ENCODE results near the gene INIP.

INIP gene

GRCh38 chr9:112703304-112703703, 14.6 kb downstream of the INIP start:
- Histone ChIP-seq H3K36me3 (ENCODE audit: control insufficient read depth in 2 of 2, insufficient read depth in 1 of 2, low read length in 2 of 2) (no peaks in the 10 kb centered on the region), H3K4me3 (ENCODE audit: low read depth, low read length) (no peak overlapping the region), H3K27ac (ENCODE audit: extremely low read depth, low read depth, low read length) (no peak overlapping the region), H3K9me3 (ENCODE audit: control insufficient read depth, insufficient read depth, low read depth, low read length) (no peaks in the 10 kb centered on the region), H3K4me1 (ENCODE audit: control insufficient read depth, insufficient read depth, low read length) (no peaks in the 10 kb centered on the region)
- ChIA-PET POLR2A (no interaction called here), CTCF (interaction anchor here (1.2 kb wide), 1 partner anchor 606 kb away, joined by 3 read pairs; no protein-coding TSS in a partner anchor)
- TF ChIP-seq ZSCAN23 (tag by site-specific recombination; IDR thresholded peaks at IDR 0.05) (no peak), ZSCAN30 (tag by site-specific recombination; IDR thresholded peaks at IDR 0.05) (no peak), ZNF501 (tag by site-specific recombination; IDR thresholded peaks at IDR 0.05) (no peak), ZBTB17 (tag by site-specific recombination; IDR thresholded peaks at IDR 0.05) (no peak)
- TF ChIP-seq, protein P1, sequence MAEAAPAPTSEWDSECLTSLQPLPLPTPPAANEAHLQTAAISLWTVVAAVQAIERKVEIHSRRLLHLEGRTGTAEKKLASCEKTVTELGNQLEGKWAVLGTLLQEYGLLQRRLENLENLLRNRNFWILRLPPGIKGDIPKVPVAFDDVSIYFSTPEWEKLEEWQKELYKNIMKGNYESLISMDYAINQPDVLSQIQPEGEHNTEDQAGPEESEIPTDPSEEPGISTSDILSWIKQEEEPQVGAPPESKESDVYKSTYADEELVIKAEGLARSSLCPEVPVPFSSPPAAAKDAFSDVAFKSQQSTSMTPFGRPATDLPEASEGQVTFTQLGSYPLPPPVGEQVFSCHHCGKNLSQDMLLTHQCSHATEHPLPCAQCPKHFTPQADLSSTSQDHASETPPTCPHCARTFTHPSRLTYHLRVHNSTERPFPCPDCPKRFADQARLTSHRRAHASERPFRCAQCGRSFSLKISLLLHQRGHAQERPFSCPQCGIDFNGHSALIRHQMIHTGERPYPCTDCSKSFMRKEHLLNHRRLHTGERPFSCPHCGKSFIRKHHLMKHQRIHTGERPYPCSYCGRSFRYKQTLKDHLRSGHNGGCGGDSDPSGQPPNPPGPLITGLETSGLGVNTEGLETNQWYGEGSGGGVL (tag by site-specific recombination; IDR thresholded peaks at IDR 0.05): no peak
- TF ChIP-seq, protein P2, sequence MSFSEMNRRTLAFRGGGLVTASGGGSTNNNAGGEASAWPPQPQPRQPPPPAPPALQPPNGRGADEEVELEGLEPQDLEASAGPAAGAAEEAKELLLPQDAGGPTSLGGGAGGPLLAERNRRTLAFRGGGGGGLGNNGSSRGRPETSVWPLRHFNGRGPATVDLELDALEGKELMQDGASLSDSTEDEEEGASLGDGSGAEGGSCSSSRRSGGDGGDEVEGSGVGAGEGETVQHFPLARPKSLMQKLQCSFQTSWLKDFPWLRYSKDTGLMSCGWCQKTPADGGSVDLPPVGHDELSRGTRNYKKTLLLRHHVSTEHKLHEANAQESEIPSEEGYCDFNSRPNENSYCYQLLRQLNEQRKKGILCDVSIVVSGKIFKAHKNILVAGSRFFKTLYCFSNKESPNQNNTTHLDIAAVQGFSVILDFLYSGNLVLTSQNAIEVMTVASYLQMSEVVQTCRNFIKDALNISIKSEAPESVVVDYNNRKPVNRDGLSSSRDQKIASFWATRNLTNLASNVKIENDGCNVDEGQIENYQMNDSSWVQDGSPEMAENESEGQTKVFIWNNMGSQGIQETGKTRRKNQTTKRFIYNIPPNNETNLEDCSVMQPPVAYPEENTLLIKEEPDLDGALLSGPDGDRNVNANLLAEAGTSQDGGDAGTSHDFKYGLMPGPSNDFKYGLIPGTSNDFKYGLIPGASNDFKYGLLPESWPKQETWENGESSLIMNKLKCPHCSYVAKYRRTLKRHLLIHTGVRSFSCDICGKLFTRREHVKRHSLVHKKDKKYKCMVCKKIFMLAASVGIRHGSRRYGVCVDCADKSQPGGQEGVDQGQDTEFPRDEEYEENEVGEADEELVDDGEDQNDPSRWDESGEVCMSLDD (tag by site-specific recombination; IDR thresholded peaks at IDR 0.05): no peak

DNA sequence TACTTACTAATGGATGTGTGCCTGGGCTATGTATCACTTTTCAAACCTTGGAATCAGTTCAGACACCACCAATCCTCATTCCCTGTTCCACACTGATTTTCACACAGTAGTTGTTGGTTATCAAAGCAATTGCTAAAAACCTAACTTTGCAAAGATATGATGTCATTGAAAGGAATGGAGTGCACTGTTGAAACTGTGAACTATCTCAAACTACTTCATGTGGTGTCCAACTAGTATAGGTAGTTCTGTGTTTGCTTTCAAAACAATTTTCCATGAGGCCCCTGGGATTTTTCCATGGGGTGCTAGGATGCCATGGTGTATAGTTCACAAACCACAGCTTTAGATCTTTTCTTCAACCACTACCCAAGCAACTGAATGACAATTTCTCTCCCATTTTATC, 17.8 kb downstream of the INIP start:
- H3K9me3 ChIP-seq (ENCODE audit: control insufficient read depth, insufficient read depth, low read depth, low read length): no peaks in the 10 kb centered on the region
- no peak for TF ChIP-seq GFI1B (tag by site-specific recombination; IDR thresholded peaks at IDR 0.05)
- ChIA-PET POLR2A (no interaction called here), CTCF (no interaction called here)
- H3K27ac ChIP-seq (ENCODE audit: extremely low read depth, low read depth, low read length): no peak overlapping the region
- no peaks in the 10 kb centered on the region for H3K4me1 ChIP-seq (ENCODE audit: control insufficient read depth, insufficient read depth, low read length)
- H3K4me3 ChIP-seq (ENCODE audit: low read depth, low read length): no peak overlapping the region
- peaks cover 0 to 4% of the 10 kb centered on the region in 2 experiments; a peak in 1 of 3 replicates for H3K36me3 ChIP-seq (ENCODE audit: control insufficient read depth in 2 of 2, insufficient read depth in 1 of 2, low read length in 2 of 2)

DNA sequence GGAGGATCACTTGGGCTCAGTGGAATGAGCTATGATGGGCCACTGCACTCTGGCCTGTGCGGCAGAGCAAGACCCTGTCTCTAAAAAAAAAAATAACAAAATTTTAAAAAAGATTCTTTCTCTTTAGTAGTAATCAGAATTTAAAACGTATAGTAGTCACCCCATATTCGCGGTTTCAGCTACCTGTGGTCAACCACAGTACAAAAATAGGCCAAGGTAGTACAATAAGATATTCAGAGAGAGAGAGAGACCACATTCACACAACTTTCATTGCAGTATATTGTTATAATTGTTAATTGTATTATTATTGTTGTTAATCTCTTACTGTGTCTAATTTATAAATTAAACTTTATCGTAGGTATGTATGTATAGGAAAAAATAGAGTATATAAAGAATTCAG, 18.7 kb downstream of the INIP start:
- ChIA-PET POLR2A (interaction anchor here (1.1 kb wide), 1 partner anchor 19 kb away, joined by 5 read pairs; the partner anchor contains the start of gene INIP), CTCF (interaction anchor here (0.8 kb wide), 1 partner anchor 121 kb away, joined by 5 read pairs; no protein-coding TSS in a partner anchor)
- no peak overlapping the region for H3K27ac ChIP-seq (ENCODE audit: extremely low read depth, low read depth, low read length)
- no peaks in the 10 kb centered on the region for H3K4me1 ChIP-seq (ENCODE audit: control insufficient read depth, insufficient read depth, low read length)
- no peak overlapping the region for H3K4me3 ChIP-seq (ENCODE audit: low read depth, low read length)
- H3K36me3 ChIP-seq (ENCODE audit: control insufficient read depth in 2 of 2, insufficient read depth in 1 of 2, low read length in 2 of 2): peaks cover 0 to 4% of the 10 kb centered on the region in 2 experiments; a peak in 1 of 3 replicates
- H3K9me3 ChIP-seq (ENCODE audit: control insufficient read depth, insufficient read depth, low read depth, low read length): no peaks in the 10 kb centered on the region
- TF ChIP-seq BCL6B (tag by site-specific recombination; IDR thresholded peaks at IDR 0.05) (no peak), ZFP3 (tag by site-specific recombination; IDR thresholded peaks at IDR 0.05; ENCODE audit: low read depth) (no peak), IKZF3 (tag by site-specific recombination; IDR thresholded peaks at IDR 0.05) (no peak), ZNF777 (tag by site-specific recombination; IDR thresholded peaks at IDR 0.05; ENCODE audit: borderline replicate concordance) (no peak), ZSCAN30 (tag by site-specific recombination; IDR thresholded peaks at IDR 0.05) (no peak), ZNF530 (tag by site-specific recombination; IDR thresholded peaks at IDR 0.05; ENCODE audit: low read depth) (no peak), ZNF302 (tag by site-specific recombination; IDR thresholded peaks at IDR 0.05; ENCODE audit: low read depth) (no peak), ZBTB8A (tag by site-specific recombination; IDR thresholded peaks at IDR 0.05) (no peak), ZNF623 (tag by site-specific recombination; IDR thresholded peaks at IDR 0.05) (no peak), SETDB1 (IDR thresholded peaks at IDR 0.05; ENCODE audit: insufficient read length, low read length) (no peak), ATF2 (tag by site-specific recombination; IDR thresholded peaks at IDR 0.05; ENCODE audit: low read depth) (no peak)
- TF ChIP-seq, protein P3, sequence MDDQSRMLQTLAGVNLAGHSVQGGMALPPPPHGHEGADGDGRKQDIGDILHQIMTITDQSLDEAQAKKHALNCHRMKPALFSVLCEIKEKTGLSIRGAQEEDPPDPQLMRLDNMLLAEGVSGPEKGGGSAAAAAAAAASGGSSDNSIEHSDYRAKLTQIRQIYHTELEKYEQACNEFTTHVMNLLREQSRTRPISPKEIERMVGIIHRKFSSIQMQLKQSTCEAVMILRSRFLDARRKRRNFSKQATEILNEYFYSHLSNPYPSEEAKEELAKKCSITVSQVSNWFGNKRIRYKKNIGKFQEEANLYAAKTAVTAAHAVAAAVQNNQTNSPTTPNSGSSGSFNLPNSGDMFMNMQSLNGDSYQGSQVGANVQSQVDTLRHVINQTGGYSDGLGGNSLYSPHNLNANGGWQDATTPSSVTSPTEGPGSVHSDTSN (CRISPR knock-in tag; IDR thresholded peaks at IDR 0.05): no peak
- TF ChIP-seq, protein P4, sequence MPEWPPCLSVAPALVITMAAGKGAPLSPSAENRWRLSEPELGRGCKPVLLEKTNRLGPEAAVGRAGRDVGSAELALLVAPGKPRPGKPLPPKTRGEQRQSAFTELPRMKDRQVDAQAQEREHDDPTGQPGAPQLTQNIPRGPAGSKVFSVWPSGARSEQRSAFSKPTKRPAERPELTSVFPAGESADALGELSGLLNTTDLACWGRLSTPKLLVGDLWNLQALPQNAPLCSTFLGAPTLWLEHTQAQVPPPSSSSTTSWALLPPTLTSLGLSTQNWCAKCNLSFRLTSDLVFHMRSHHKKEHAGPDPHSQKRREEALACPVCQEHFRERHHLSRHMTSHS (tag by site-specific recombination; IDR thresholded peaks at IDR 0.05): no peak
- TF ChIP-seq, protein P5, sequence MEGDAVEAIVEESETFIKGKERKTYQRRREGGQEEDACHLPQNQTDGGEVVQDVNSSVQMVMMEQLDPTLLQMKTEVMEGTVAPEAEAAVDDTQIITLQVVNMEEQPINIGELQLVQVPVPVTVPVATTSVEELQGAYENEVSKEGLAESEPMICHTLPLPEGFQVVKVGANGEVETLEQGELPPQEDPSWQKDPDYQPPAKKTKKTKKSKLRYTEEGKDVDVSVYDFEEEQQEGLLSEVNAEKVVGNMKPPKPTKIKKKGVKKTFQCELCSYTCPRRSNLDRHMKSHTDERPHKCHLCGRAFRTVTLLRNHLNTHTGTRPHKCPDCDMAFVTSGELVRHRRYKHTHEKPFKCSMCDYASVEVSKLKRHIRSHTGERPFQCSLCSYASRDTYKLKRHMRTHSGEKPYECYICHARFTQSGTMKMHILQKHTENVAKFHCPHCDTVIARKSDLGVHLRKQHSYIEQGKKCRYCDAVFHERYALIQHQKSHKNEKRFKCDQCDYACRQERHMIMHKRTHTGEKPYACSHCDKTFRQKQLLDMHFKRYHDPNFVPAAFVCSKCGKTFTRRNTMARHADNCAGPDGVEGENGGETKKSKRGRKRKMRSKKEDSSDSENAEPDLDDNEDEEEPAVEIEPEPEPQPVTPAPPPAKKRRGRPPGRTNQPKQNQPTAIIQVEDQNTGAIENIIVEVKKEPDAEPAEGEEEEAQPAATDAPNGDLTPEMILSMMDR (tag by site-specific recombination; IDR thresholded peaks at IDR 0.05): no peak
